Astrocyte of the cerebellum (primary cell): Measurements from ENCODE around the gene DNAH11.

Experiments used
- DNase-seq: peaks from one replicate; pipeline ENCODE4 v3.0.0-alpha.2; 2011; ENCODE audit warnings: low read depth
- H3K4me3 ChIP-seq: 2 replicates; pipeline ENCODE4 v1.5.1; 2011; ENCODE audit warnings: mild to moderate bottlenecking, low read depth, low read length, moderate library complexity
- CTCF ChIP-seq: IDR thresholded peaks from 2 replicates; pipeline ENCODE4 v1.5.1; 2012; ENCODE audit warnings: low read length, low read depth, moderate library complexity, mild to moderate bottlenecking; ENCODE audit errors: missing control alignments
- in situ Hi-C: cut with HindIII; loops from 2 replicates; pipeline ENCODE4 v1.10.0; 2017; ENCODE audit warnings: low sequenced_read_pairs

DNAH11 gene

GRCh38 chr7:21743493-21743892 is 200.7 kb downstream of the DNAH11 start:
- no peak for TF ChIP-seq CTCF
- no peak for DNase-seq
- in situ Hi-C loops = no loop called here
- no peak overlapping the region for H3K4me3 ChIP-seq

GRCh38 chr7:21746949-21747348 is 204.1 kb downstream of the DNAH11 start:
- in situ Hi-C loops = no loop called here
- DNase-seq = no peak
- no peak overlapping the region for H3K4me3 ChIP-seq
- no peak for TF ChIP-seq CTCF

- no peak overlapping the region for H3K4me3 ChIP-seq
- in situ Hi-C loops = no loop called here
- TF ChIP-seq CTCF = no peak
- DNase-seq = no peak
Measured at GRCh38 chr7:21747806-21748205, 205.0 kb downstream of the DNAH11 start.

GRCh38 chr7:21749378-21749777 is 206.5 kb downstream of the DNAH11 start:
- H3K4me3 ChIP-seq = no peak overlapping the region
- no peak for TF ChIP-seq CTCF
- in situ Hi-C loops = no loop called here
- no peak for DNase-seq

GRCh38 chr7:21753071-21753470 is 210.2 kb downstream of the DNAH11 start:
- TF ChIP-seq CTCF = no peak
- in situ Hi-C loops = no loop called here
- no peak overlapping the region for H3K4me3 ChIP-seq
- DNase-seq = no peak

- DNase-seq = no peak
- H3K4me3 ChIP-seq = no peak overlapping the region
- in situ Hi-C loops = no loop called here
- TF ChIP-seq CTCF = no peak
Measured at GRCh38 chr7:21754963-21755362, 212.1 kb downstream of the DNAH11 start.
